NCI-H2029 (cell line): ENCODE measurements around the gene SNRNP70.
A peak's percentile ranks its signal among the peaks of the same experiment; 100 is the strongest.
"Not testable (repeated sequence)": the region's sequence is repeated elsewhere in the genome, so short reads cannot be mapped to it uniquely, and the experiment has no call there.

Experiments
- DNase-seq: peaks from one replicate; lab custom pipeline; 2025; lab: John Stamatoyannopoulos, UW

Gene SNRNP70, protein sequence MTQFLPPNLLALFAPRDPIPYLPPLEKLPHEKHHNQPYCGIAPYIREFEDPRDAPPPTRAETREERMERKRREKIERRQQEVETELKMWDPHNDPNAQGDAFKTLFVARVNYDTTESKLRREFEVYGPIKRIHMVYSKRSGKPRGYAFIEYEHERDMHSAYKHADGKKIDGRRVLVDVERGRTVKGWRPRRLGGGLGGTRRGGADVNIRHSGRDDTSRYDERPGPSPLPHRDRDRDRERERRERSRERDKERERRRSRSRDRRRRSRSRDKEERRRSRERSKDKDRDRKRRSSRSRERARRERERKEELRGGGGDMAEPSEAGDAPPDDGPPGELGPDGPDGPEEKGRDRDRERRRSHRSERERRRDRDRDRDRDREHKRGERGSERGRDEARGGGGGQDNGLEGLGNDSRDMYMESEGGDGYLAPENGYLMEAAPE

DNA sequence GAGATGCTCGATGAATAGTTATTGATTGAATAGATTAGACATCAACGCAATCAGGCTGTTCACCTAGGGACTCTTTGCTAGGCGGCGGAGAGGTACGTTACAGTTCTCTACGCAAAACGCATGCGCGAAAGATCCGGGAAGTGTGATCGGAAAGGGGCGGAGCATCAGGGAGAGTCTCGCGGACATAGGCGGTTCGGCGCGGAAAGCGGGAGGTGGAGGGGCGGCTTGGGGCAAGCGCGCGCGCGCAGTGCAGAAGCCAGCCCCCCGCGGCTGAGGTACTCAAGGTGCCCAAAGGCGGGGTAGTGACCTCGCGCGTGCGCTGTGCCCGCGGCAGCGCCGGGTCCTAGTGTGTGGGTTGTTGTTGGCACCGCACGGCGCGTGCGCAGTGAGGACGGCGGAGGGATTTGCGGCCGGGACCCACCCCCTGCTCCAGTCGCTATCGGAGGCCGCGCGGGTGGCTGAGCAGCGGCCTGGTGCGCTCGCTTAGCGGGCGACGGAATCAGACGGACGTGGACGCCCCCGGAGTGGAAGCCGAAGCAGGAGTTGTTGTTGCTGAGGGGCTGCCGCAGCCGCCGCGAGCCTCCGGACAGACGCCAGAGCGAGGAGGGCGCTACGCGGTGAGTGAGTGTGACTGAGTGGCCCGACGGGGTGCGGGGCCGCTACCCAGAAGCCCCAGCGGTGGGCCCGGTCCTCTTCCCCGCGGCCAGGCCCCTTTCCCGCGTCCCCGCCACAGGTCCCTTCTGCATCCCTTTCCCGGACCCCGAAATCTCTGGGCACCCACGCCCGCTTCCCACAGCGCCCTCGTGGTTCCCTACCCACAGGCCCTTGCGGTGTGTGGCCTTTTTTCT, at the start of gene SNRNP70:
Gene SNRNP70, plus strand, starts transcription at position 432 of the 848 bp plus-strand sequence. CDS start 964 bp downstream, outside the sequence.
- DNase-seq = peak; percentile 99

DNA sequence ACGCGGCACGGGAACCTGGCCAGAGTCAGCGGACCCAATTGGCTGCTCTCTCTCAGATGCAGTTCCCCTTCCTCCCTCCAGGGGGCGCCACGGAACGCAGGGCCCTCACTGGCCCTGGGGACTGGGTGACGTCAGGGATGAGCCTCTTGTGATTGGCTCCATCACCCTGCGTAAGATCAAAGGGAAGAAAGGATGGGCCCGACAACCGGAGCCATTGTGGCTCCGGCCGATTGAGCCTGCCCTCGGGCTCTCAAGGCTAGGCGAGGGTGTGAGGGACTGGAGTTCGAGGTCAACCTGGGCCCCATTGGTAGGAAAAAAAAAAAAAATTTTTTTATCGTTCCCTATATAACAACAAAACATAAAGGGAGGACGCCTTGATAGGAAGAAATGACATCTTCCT, 48.4 kb upstream of the SNRNP70 start, which contains the start of gene CGB1:
Gene CGB1, minus strand, starts transcription at position 81 of the 400 bp plus-strand sequence. CDS start 184 bp downstream, outside the sequence.
- DNase-seq = peak; percentile 15

DNA sequence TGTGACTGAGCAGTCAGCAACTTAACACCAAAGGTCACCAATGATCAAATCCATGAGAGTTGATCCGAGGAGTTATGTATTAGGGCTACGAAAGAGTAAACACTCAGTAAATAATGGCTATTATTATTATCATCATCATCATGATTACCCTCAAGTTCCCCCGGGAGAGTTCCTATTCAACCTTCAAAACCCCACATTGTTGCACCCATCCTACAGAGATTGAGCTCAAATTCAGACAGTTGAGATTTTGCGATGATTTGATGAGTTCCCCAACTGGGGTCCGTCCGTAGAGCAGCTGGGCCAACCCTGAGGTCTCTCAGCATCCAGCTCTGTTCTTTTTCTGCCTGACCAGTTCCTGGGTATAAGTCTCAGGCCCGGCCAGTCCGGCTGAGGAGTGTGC, 47.1 kb upstream of the SNRNP70 start:
- DNase-seq = not testable (repeated sequence)

DNA sequence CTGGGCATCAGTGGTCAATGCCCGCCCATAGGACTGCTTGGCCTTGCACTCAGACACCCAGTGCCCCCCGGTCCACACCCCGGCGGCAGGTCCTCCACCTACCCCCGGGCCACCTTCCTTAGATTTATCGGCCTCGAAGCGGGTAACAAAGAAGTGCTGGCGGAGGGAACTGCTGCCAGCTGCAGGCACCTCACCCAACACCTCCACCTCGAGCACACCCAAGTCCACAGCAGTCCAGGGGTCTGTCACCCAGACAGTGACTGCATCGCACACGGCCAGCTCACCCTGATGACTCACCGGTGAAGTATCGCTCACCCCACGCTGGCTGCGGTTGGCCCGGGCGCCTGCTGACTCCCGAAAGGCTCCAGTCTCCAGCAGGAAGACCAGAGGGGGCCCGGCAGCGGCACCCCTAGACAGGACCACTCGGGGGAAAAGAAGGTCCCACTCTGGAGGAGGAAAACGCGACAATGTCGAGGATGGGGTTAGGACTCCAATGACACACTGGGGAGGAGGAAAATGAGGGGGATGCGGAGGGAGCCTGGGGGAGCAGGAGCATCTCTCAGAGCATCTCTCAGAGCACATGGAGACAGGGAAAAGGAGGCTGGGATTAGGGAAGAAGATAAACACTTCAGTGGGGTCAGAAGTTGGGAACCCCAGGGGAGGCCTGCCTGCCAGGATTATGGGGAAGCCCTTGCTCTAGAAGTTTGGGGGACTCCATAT, 46.5 kb upstream of the SNRNP70 start:
- not testable (repeated sequence) for DNase-seq

DNA sequence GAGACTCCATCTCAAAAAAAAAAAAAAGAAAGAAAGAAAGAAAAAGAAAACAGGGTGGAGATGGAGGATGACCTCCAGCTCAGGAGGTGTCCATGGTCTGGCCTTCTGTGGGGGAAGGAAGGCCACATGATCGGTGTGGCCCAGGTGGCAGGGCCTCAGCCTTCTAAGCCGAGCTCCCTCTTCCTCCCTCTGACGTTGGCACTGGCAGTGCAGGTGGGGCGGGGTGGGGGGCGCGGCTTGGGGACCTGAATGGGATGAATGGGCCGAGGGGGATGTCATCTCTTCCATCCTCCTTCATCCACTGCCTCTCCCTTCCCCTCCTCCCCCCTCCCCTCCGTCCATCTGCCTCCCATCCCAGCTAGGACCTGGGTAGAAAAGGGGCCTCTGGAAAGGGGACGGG, 45.5 kb upstream of the SNRNP70 start:
- not testable (repeated sequence) for DNase-seq

DNA sequence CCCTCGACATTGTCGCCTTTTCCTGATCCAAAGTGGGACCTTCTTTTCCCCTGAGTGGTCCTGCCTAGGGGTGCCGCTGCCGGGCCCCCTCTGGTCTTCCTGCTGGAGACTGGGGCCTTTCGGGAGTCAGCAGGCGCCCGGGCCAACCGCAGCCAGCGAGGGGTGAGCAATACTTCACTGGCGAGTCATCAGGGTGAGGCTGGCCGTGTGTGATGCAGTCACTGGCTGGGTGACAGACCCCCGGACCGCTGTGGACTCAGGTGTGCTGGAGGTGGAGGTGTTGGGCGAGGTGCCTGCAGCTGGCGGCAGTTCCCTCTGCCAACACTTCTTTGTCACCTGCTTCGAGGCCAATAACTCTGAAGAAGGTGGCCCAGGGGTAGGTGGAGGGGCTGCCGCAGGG, 43.1 kb upstream of the SNRNP70 start:
- DNase-seq = no peak

DNA sequence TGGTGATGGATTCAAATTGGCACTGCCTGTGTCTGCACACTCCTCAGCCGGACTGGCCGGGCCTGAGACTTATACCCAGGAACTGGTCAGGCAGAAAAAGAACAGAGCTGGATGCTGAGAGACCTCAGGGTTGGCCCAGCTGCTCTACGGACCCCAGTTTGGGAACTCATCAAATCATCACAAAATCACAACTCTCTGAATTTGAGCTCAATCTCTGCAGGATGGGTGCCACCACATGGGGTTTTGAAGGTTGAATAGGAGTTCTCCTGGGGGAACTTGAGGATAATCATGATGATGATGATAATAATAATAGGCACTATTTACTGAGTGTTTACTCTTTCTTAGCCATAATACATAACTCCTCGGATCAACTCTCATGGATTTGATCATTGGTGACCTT, 42.6 kb upstream of the SNRNP70 start:
- DNase-seq = not testable (repeated sequence)

- not testable (repeated sequence) for DNase-seq
Measured at GRCh38 chr19:49043548-49043947, 41.7 kb upstream of the SNRNP70 start, which contains the start of gene CGB5. CGB5 (plus strand) TSS chr19:49043848; CDS start chr19:49044210, 362 bp downstream.

GRCh38 chr19:49049011-49049410, 36.2 kb upstream of the SNRNP70 start, which contains the start of gene CGB8:
CGB8 (minus strand) TSS chr19:49049111; CDS start chr19:49048739, 372 bp downstream.
- not testable (repeated sequence) for DNase-seq

GRCh38 chr19:49049834-49050233, 35.4 kb upstream of the SNRNP70 start:
- DNase-seq = not testable (repeated sequence)

DNA sequence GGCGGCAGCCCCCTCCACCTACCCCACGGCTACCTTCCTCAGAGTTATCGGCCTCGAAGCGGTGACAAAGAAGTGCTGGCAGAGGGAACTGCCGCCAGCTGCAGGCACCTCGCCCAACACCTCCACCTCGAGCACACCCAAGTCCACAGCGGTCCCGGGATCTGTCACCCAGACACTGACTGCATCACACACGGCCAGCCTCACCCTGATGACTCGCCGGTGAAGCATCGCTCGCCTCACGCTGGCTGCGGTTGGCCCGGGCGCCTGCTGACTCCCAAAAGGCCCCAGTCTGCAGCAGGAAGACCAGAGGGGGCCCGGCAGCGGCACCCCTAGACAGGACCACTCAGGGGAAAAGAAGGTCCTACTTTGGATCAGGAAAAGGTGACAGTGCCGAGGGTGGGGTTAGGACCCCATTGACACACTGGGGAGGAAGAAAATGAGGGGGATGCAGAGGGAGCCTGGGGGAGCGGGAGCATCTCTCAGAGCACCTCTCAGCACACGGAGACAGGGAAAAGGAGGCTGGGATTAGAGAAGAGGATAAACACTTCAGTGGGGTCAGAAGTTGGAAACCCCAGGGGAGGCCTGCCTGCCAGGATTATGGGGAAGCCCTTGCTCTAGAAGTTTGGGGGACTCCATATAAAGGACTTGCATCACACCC, 34.7 kb upstream of the SNRNP70 start:
- not testable (repeated sequence) for DNase-seq

DNA sequence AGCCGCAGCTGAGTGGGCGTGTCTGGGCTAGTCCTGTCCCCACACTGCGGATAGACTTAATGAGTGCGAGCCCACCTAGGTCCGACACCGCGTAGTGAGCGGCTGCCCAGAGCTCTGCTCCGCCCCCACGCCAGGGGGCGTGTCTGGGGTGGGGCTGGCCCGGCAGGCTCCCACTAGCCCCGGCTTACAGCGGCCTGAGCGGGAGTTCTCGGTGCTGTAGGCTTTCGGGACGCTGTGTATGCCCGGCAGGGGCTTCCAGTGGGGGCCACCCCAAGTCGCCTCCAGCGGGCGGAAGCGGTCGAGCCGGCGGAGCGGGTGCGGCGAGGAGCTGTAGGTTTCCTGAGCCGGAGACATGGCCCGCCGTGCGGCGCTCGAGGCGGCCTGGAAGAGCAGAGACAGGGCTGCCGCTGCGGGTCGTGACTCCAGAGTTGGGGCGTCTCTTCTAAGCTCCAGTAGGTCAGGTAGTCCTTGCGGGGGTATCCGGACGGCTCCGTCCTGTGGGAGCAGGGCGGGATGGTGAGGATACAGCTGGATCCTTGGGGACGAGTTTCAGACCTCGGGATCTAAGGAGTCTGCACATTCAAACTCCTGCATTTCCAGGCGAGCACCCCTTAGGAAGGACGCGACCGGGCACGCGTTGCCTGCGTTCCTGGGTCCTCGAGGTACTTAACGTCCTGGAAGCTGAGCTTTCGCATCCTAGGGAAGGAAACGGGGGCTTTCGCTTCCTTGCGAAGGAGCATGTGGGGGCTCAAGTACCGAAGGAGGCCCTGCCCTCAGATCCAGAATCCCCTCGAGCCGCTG, 28.9 kb upstream of the SNRNP70 start:
- no peak for DNase-seq

DNA sequence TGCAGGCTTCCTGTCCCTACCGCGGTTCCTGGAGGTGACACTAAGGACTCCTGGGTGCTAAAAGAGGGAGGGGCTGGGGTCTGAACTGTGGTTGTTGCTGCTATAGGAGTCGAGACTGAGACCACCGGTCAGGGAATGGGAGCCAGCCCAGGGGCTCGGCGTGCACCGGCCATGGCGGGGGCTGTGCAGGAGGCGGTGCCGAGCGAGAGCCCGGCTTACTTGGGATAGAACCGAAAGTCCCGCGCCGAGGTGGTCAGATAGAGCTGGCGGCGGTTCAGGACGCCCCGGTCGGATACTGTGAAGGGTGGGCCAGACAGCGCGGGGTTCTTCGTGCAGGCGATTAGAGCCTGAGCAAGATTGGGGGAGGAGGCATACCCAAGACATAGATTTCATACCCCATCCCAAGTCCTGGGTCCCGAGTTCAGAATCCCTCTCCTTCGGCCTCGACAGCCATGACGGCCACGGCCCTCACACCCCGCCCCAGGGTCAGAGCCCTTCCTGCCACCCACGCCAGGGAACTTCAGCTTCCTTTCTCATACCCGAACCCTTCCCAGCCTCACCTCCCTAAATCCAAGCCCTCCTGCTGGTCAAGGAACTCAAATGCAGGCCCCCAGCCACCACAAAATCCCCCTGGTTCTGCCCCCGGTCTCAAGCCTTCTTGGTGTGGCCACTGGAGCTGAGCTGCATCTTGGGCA, 28.2 kb upstream of the SNRNP70 start:
- DNase-seq = not testable (repeated sequence)

- DNase-seq = peak; percentile 25
Measured at GRCh38 chr19:49057636-49058234, 27.5 kb upstream of the SNRNP70 start, which contains the start of gene CGB7. CGB7 (minus strand) TSS chr19:49057749; CDS start chr19:49055375, 2,374 bp downstream.

DNA sequence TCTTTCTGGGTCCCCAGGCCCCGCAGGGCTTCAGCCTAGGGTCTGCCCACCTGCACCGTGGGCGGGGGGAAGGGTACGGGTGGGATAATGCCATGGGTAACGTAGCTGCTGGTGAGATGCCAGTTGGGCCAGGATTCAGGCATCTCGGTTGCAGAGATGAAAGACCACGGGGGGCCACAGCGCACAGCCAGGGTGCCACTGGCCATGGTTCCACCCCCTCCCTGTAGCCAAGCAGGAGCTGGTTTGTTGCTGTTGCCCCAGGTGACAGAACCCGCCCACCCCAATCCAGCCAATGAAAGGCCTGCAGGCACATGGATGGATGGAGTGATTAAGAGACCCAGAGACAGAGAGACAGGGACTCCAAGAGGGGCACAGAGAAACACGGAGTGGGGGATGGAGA, 26.7 kb upstream of the SNRNP70 start:
- no peak for DNase-seq

DNA sequence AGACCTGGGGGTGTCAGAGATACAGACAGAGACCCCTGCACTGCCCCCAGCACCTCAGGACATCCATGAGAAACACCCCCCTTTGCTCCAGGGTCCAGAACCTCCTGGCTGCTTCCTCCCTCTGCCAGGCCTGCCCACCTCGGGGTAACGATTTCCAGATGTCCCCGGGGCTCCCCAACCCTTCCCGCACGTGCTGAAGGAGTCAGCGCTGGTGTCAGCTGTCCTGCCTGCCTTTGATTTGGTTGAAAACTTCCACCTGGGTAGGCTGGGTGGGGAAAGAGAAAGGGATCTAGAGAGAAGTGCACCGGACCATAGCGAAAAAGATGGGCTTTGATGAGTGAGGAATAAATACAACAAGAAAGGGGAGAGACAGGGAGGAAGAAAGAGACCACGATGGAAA, 26.2 kb upstream of the SNRNP70 start:
- DNase-seq = no peak

- no peak for DNase-seq
Measured at GRCh38 chr19:49061000-49061399, 24.3 kb upstream of the SNRNP70 start.

GRCh38 chr19:49061445-49061844, 23.8 kb upstream of the SNRNP70 start:
- DNase-seq = no peak

GRCh38 chr19:49064029-49064629, 21.1 kb upstream of the SNRNP70 start:
- no peak for DNase-seq
